ENCODE results near the gene CD3D. TPM values are rescaled to one million over a fixed set of nuclear protein-coding genes. Genes with fewer than 3 reads are reported as not detected.

CD3D gene
- total RNA-seq, 4 donors from 2014 or later: 0.44 to 5.8 (median 0.46) TPM; not detected in 1

- TF ChIP-seq POLR2A (IDR thresholded peaks at IDR 0.05): peak in 1 of 2 donors; percentile 17
- TF ChIP-seq, protein P1, sequence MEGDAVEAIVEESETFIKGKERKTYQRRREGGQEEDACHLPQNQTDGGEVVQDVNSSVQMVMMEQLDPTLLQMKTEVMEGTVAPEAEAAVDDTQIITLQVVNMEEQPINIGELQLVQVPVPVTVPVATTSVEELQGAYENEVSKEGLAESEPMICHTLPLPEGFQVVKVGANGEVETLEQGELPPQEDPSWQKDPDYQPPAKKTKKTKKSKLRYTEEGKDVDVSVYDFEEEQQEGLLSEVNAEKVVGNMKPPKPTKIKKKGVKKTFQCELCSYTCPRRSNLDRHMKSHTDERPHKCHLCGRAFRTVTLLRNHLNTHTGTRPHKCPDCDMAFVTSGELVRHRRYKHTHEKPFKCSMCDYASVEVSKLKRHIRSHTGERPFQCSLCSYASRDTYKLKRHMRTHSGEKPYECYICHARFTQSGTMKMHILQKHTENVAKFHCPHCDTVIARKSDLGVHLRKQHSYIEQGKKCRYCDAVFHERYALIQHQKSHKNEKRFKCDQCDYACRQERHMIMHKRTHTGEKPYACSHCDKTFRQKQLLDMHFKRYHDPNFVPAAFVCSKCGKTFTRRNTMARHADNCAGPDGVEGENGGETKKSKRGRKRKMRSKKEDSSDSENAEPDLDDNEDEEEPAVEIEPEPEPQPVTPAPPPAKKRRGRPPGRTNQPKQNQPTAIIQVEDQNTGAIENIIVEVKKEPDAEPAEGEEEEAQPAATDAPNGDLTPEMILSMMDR (IDR thresholded peaks at IDR 0.05): no peak
- intact Hi-C loops (cut with DNase I; ENCODE audit: low total_unique reads): no loop called here
- DNase-seq (ENCODE audit: low spot score in 2 of 2): peak; percentile 94 to 99
- peak within 1 kb of the TSS; percentile 96 for H3K4me3 ChIP-seq (ENCODE audit: low read depth, poor library complexity, severe bottlenecking)
- WGBS, 2 donors: 4% methylated on average over 32 to 33 of the region's 33 CpGs
Observed at GRCh38 chr11:118359295-118359958, 16.9 kb upstream of the CD3D start, which contains the start of gene UBE4A. UBE4A (plus strand) TSS chr11:118359600; CDS start chr11:118365081, 5,481 bp downstream.

DNA sequence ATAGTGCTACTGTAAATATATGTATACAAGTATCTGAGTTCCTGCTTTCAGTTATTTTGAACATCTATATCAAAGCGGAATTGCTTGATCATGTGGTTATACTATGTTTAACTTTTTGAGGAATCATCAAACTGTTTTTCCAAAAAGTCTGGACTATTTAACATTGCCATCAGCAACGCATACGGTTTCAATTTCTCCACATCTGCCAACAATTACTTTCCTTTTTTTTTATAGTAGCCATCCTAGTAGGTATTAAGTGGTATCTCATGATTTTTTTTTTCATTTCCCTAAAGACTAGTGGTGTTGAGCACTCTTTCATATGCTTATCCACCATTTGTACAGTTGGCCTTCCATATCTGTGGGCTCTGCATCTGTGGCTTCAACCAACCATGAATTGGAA, 15.6 kb upstream of the CD3D start:
- DNase-seq (ENCODE audit: low spot score in 2 of 2): no peak
- intact Hi-C loops (cut with DNase I; ENCODE audit: low total_unique reads): no loop called here
- no peak for TF ChIP-seq POLR2A (IDR thresholded peaks at IDR 0.05)
- TF ChIP-seq, protein P1 (IDR thresholded peaks at IDR 0.05): no peak
- H3K4me3 ChIP-seq (ENCODE audit: low read depth, poor library complexity, severe bottlenecking): no peak overlapping the region
- WGBS, 2 donors: 37 to 42% methylated on average over 3 of the region's 3 CpGs

DNA sequence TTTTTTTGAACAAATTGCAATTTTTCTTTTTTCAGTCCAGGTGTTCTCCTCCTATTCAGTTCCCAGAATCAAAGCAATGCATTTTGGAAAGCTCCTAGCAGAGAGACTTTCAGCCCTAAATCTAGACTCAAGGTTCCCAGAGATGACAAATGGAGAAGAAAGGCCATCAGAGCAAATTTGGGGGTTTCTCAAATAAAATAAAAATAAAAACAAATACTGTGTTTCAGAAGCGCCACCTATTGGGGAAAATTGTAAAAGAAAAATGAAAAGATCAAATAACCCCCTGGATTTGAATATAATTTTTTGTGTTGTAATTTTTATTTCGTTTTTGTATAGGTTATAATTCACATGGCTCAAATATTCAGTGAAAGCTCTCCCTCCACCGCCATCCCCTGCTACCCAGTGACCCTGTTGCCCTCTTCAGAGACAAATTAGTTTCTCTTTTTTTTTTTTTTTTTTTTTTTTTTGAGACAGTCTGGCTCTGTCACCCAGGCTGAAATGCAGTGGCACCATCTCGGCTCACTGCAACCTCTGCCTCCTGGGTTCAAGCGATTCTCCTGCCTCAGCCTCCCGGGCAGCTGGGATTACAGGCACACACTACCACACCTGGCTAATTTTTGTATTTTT, 10.7 kb upstream of the CD3D start:
- intact Hi-C loops (cut with DNase I; ENCODE audit: low total_unique reads): no loop called here
- no peak for DNase-seq (ENCODE audit: low spot score in 2 of 2)
- no peak for TF ChIP-seq POLR2A (IDR thresholded peaks at IDR 0.05)
- TF ChIP-seq, protein P1 (IDR thresholded peaks at IDR 0.05): no peak
- H3K4me3 ChIP-seq (ENCODE audit: low read depth, poor library complexity, severe bottlenecking): no peak overlapping the region
- WGBS, 2 donors: 11% methylated on average over 6 of the region's 6 CpGs

DNA sequence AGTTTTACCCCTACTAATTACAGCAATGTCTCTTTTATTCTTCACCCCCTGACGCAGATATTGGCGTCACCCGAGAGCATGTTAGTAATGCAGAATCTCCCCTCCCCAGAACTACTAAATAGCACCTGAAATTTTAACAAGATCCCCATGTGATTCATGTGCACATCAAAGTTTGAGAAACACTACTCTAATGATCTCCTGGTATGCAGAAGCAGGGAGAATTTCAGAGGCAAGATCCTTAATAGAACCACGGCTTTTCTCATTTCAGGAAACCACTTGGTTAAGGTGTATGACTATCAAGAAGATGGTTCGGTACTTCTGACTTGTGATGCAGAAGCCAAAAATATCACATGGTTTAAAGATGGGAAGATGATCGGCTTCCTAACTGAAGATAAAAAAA, 7.0 kb upstream of the CD3D start:
- TF ChIP-seq POLR2A (IDR thresholded peaks at IDR 0.05): no peak
- TF ChIP-seq, protein P1 (IDR thresholded peaks at IDR 0.05): no peak
- no peak for DNase-seq (ENCODE audit: low spot score in 2 of 2)
- no peak overlapping the region for H3K4me3 ChIP-seq (ENCODE audit: low read depth, poor library complexity, severe bottlenecking)
- WGBS, 2 donors: 38 to 41% methylated on average over 6 of the region's 6 CpGs
- intact Hi-C loops (cut with DNase I; ENCODE audit: low total_unique reads): no loop called here

DNA sequence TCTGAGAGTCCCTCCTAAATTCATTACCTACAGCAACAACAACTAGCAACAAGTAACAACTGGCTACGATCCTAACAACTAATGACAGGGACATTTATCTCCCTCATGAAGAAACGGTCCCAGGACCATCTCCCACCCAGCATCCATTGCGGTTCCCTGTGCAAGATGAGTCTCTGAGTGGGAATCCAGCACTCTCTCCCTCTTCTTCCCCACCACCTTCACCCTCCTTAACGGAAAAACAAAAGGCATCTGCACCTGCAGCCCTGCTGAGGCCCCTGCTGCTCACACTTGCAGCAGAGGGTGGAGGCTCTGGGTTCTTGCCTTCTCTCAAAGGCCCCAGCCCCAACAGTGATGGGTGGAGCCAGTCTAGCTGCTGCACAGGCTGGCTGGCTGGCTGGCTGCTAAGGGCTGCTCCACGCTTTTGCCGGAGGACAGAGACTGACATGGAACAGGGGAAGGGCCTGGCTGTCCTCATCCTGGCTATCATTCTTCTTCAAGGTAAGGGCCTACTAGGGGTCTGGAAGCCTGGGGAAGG, 1.5 kb upstream of the CD3D start, which contains the start of gene CD3G:
Gene CD3G (plus strand): TSS at position 364 of the 535 bp plus-strand sequence. CDS start 80 bp downstream, at position 444.
- WGBS, 2 donors: 69 to 78% methylated on average over 6 of the region's 6 CpGs
- no peak for DNase-seq (ENCODE audit: low spot score in 2 of 2)
- no peak for TF ChIP-seq POLR2A (IDR thresholded peaks at IDR 0.05)
- TF ChIP-seq, protein P1 (IDR thresholded peaks at IDR 0.05): no peak
- H3K4me3 ChIP-seq (ENCODE audit: low read depth, poor library complexity, severe bottlenecking): no peak within 1 kb of the TSS
- intact Hi-C loops (cut with DNase I; ENCODE audit: low total_unique reads): no loop called here

Measured in lower leg skin (tissue), 4 donors.